Measurements from ENCODE around the gene CPZ. TPM values are rescaled to one million over a fixed set of nuclear protein-coding genes. Genes with fewer than 3 reads are reported as not detected.

Gene CPZ
- polyA plus RNA-seq, 1 donor (not counting 4 experiments of a cell fraction or from before 2014, with no cell fraction given) = not detected

DNA sequence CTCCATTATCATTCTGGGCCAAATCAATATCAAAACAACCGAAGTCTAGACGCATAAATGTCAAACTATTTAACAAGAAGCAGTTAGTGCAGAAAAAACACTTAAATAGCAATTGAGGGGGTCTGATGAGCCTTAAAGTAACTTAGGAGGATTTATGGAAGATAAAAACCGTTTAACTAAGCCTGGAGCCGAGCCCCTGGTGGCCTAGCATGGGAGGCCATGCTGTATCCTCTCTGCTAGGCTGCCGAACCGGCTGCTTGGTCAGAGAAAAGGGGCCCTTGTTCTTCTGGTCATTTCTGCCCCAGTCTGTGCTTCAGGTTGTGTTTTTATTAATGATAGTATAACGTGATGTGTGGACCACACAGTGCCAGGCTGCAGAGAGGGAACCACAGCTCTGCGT, 72.4 kb downstream of the CPZ start:
- Histone ChIP-seq H3K27me3 (ENCODE audit: control insufficient read depth, extremely low read depth, insufficient read depth, low read length) (no peaks in the 10 kb centered on the region), H3K36me3 (ENCODE audit: control insufficient read depth in 2 of 2, extremely low read depth in 1 of 2, insufficient read depth in 2 of 2, low read length in 2 of 2) (no peaks in the 10 kb centered on the region), H3K9ac (ENCODE audit: control insufficient read depth, extremely low read depth, insufficient read depth, low read length) (no peak overlapping the region), H3K4me1 (ENCODE audit: control insufficient read depth, extremely low read depth, insufficient read depth, low read length) (no peaks in the 10 kb centered on the region), H3K9me1 (ENCODE audit: control insufficient read depth, extremely low read depth, insufficient read depth, low read length) (no peaks in the 10 kb centered on the region), H3K27ac (ENCODE audit: control insufficient read depth, insufficient read depth, low read length) (no peak overlapping the region), H3K79me2 (ENCODE audit: control insufficient read depth, insufficient read depth, low read length) (no peaks in the 10 kb centered on the region), H3K9me3 (ENCODE audit: control insufficient read depth, low read depth, low read length) (peaks cover 3% of the 10 kb centered on the region), H3K4me3 (ENCODE audit: control insufficient read depth in 2 of 3, extremely low read depth in 1 of 3, insufficient read depth in 2 of 3, low read depth in 1 of 3, low read length in 3 of 3) (no peak overlapping the region), H4K20me1 (ENCODE audit: control insufficient read depth, extremely low read depth, insufficient read depth, low read length) (no peaks in the 10 kb centered on the region), H3K4me2 (ENCODE audit: control insufficient read depth, extremely low read depth, insufficient read depth, low read depth, low read length) (no peak overlapping the region), H2AFZ (ENCODE audit: control insufficient read depth, low read length) (no peak overlapping the region)
- dilution Hi-C loops (cut with MboI; ENCODE audit: extremely low pct_ligation_motif_present, low sequenced_read_pairs) = no loop called here
- FAIRE-seq = no peak
- TF ChIP-seq, protein P1, sequence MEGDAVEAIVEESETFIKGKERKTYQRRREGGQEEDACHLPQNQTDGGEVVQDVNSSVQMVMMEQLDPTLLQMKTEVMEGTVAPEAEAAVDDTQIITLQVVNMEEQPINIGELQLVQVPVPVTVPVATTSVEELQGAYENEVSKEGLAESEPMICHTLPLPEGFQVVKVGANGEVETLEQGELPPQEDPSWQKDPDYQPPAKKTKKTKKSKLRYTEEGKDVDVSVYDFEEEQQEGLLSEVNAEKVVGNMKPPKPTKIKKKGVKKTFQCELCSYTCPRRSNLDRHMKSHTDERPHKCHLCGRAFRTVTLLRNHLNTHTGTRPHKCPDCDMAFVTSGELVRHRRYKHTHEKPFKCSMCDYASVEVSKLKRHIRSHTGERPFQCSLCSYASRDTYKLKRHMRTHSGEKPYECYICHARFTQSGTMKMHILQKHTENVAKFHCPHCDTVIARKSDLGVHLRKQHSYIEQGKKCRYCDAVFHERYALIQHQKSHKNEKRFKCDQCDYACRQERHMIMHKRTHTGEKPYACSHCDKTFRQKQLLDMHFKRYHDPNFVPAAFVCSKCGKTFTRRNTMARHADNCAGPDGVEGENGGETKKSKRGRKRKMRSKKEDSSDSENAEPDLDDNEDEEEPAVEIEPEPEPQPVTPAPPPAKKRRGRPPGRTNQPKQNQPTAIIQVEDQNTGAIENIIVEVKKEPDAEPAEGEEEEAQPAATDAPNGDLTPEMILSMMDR (optimal IDR thresholded peaks at IDR 0.05 in 1 of 3, IDR thresholded peaks at IDR 0.05 in 1 of 3, conservative IDR thresholded peaks at IDR 0.05 in 1 of 3; ENCODE audit: extremely low read depth in 1 of 3, insufficient read depth in 2 of 3, low read length in 3 of 3) = no peak
- no peak for TF ChIP-seq EZH2 (IDR thresholded peaks at IDR 0.05; ENCODE audit: low read length)
- no peak for DNase-seq (ENCODE audit: low read depth, low spot score)

DNA sequence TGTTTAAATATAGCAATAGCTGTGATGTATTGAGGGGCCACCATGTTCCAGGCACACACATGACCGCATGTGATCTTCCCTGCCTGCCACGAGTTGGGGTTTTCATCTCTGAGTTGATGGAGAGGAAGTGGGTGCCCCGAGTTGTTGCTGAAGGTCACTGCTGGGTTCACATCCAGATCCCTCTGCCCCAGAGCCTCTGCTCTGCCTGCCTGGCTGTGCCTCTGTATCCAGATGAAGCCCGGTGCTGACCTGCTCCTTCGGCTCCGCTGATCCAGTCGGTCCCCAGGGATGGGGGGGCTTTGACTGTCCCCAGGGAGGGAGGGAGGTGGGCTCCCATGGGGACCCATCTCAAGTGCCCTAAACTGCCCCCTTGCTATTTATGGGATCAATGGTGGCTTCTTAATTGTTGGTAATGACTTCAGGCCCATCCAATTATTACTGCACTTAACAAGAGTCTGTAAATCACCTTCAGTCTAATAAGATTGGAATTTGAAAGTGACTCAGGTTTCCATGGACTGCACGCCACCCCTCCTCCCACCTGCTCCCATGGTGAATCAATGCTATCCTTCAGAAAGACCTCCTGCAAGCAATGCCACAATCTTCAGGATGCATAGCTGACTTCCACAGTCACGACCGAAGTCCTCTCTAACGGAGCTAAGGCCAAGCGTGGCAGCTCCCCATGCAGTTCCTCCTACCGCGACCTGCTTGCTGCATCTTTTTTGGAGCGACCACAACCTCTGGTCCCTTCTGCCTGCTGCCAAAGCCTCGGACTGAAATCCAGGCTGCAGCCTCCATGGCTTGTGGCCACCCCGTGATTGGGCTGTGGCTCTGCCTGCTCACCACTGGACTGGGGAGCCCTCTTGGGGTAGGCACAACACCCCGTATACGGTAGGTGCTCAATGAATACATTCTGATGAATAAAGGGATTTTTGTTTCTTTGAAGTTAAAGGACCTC, 73.1 kb downstream of the CPZ start:
- H3K36me3 ChIP-seq (ENCODE audit: control insufficient read depth in 2 of 2, extremely low read depth in 1 of 2, insufficient read depth in 2 of 2, low read length in 2 of 2) = no peaks in the 10 kb centered on the region
- dilution Hi-C loops (cut with MboI; ENCODE audit: extremely low pct_ligation_motif_present, low sequenced_read_pairs) = no loop called here
- H3K4me3 ChIP-seq (ENCODE audit: control insufficient read depth in 2 of 3, extremely low read depth in 1 of 3, insufficient read depth in 2 of 3, low read depth in 1 of 3, low read length in 3 of 3) = no peak overlapping the region
- H3K4me1 ChIP-seq (ENCODE audit: control insufficient read depth, extremely low read depth, insufficient read depth, low read length) = no peaks in the 10 kb centered on the region
- DNase-seq (ENCODE audit: low read depth, low spot score) (no peak), FAIRE-seq (no peak)
- no peaks in the 10 kb centered on the region for H3K27me3 ChIP-seq (ENCODE audit: control insufficient read depth, extremely low read depth, insufficient read depth, low read length)
- H3K9ac ChIP-seq (ENCODE audit: control insufficient read depth, extremely low read depth, insufficient read depth, low read length) = no peak overlapping the region
- no peaks in the 10 kb centered on the region for H3K79me2 ChIP-seq (ENCODE audit: control insufficient read depth, insufficient read depth, low read length)
- no peak overlapping the region for H3K4me2 ChIP-seq (ENCODE audit: control insufficient read depth, extremely low read depth, insufficient read depth, low read depth, low read length)
- no peak for TF ChIP-seq EZH2 (IDR thresholded peaks at IDR 0.05; ENCODE audit: low read length)
- TF ChIP-seq, protein P1 (optimal IDR thresholded peaks at IDR 0.05 in 1 of 3, IDR thresholded peaks at IDR 0.05 in 1 of 3, conservative IDR thresholded peaks at IDR 0.05 in 1 of 3; ENCODE audit: extremely low read depth in 1 of 3, insufficient read depth in 2 of 3, low read length in 3 of 3) = no peak
- H3K27ac ChIP-seq (ENCODE audit: control insufficient read depth, insufficient read depth, low read length) = no peak overlapping the region
- no peak overlapping the region for H2AFZ ChIP-seq (ENCODE audit: control insufficient read depth, low read length)
- no peaks in the 10 kb centered on the region for H4K20me1 ChIP-seq (ENCODE audit: control insufficient read depth, extremely low read depth, insufficient read depth, low read length)
- H3K9me1 ChIP-seq (ENCODE audit: control insufficient read depth, extremely low read depth, insufficient read depth, low read length) = no peaks in the 10 kb centered on the region
- H3K9me3 ChIP-seq (ENCODE audit: control insufficient read depth, low read depth, low read length) = peaks cover 3% of the 10 kb centered on the region
